ENCODE data around the gene CRTC3.
"Not testable (repeated sequence)": the region's sequence is repeated elsewhere in the genome, so short reads cannot be mapped to it uniquely, and the experiment has no call there.

Gene CRTC3

DNA sequence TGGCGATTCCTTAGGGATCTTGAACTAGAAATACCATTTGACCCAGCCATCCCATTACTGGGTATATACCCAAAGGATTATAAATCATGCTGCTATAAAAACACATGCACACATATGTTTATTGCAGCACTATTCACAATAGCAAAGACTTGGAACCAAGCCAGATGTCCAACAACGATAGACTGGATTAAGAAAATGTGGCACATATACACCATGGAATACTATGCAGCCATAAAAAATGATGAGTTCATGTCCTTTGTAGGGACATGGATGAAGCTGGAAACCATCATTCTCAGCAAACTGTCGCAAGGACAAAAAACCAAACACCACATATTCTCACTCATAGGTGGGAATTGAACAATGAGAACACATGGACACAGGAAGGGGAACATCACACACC is 107.3 kb downstream of the CRTC3 start:
- H3K79me2 ChIP-seq (ENCODE audit: control insufficient read depth, insufficient read depth, low read length, poor library complexity); DNase-seq; H2AFZ ChIP-seq (ENCODE audit: insufficient read depth, low read length, poor library complexity); H4K12ac ChIP-seq (ENCODE audit: low read depth, low read length); H3K4me2 ChIP-seq (ENCODE audit: low read length); H2BK120ac ChIP-seq (ENCODE audit: insufficient read depth, low read length, poor library complexity); H3K14ac ChIP-seq (ENCODE audit: low read length); H3K79me1 ChIP-seq (ENCODE audit: low read length); H3K4ac ChIP-seq (ENCODE audit: low read depth, low read length); H3K23ac ChIP-seq (ENCODE audit: low read length); H3K4me3 ChIP-seq (ENCODE audit: low read depth, low read length); H2AK5ac ChIP-seq (ENCODE audit: low read length); H3K27ac ChIP-seq (ENCODE audit: low read depth, low read length); H3K4me1 ChIP-seq (ENCODE audit: control insufficient read depth in 1 of 2, insufficient read depth in 2 of 2, low read length in 2 of 2); H3K27me3 ChIP-seq (ENCODE audit: insufficient read depth, low read length); H4K8ac ChIP-seq (ENCODE audit: low read depth, low read length); H2BK5ac ChIP-seq (ENCODE audit: low read depth, low read length, poor library complexity); H3K18ac ChIP-seq (ENCODE audit: low read length); H4K91ac ChIP-seq (ENCODE audit: low read depth, low read length); H2BK12ac ChIP-seq (ENCODE audit: low read length); H3K9ac ChIP-seq (ENCODE audit: low read length); H3K9me3 ChIP-seq (ENCODE audit: insufficient read depth, low read depth, low read length): not testable (repeated sequence)
- peaks cover 38 to 46% of the 10 kb centered on the region in 2 experiments for H3K36me3 ChIP-seq (ENCODE audit: control insufficient read depth in 1 of 2, insufficient read depth in 2 of 2, low read length in 2 of 2)
- no CpG with 5 or more reads among the region's 3 CpGs for WGBS (ENCODE audit: extremely low coverage, insufficient coverage, insufficient read length)

DNA sequence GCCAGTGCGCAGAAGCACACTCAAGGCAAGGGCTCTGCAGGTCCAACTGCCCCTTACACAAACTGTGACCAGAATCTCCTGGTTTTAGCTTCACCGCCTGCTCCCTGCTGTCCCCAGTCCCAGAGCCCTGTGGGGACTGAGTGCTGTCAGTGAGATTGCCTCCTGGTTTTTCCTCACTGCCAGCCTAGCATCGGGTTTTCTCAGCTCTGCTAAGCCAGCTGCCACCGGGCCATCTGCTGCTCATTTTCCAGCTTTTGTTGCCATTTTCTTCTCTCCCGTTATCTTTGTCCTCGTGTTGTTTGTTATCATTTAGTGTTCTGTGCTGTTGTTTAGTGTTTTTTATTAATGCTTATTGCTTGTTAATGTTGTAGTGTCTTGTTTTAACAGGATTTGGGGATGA is 108.0 kb downstream of the CRTC3 start:
- no peak overlapping the region for H4K8ac ChIP-seq (ENCODE audit: low read depth, low read length)
- H3K23ac ChIP-seq (ENCODE audit: low read length) = no peak overlapping the region
- no peak overlapping the region for H3K9ac ChIP-seq (ENCODE audit: low read length)
- no peaks in the 10 kb centered on the region for H3K9me3 ChIP-seq (ENCODE audit: insufficient read depth, low read depth, low read length)
- H4K12ac ChIP-seq (ENCODE audit: low read depth, low read length) = peak overlapping the region; percentile 47
- no peak overlapping the region for H2AFZ ChIP-seq (ENCODE audit: insufficient read depth, low read length, poor library complexity)
- no peak overlapping the region for H4K91ac ChIP-seq (ENCODE audit: low read depth, low read length)
- no peak overlapping the region for H3K18ac ChIP-seq (ENCODE audit: low read length)
- H3K27me3 ChIP-seq (ENCODE audit: insufficient read depth, low read length) = no peaks in the 10 kb centered on the region
- no peak for DNase-seq
- no peak overlapping the region for H2BK120ac ChIP-seq (ENCODE audit: insufficient read depth, low read length, poor library complexity)
- H3K79me2 ChIP-seq (ENCODE audit: control insufficient read depth, insufficient read depth, low read length, poor library complexity) = no peaks in the 10 kb centered on the region
- no peak overlapping the region for H3K14ac ChIP-seq (ENCODE audit: low read length)
- H3K4me2 ChIP-seq (ENCODE audit: low read length) = no peak overlapping the region
- WGBS (ENCODE audit: extremely low coverage, insufficient coverage, insufficient read length) = no CpG with 5 or more reads among the region's 6 CpGs
- H2BK12ac ChIP-seq (ENCODE audit: low read length) = no peak overlapping the region
- peaks cover 0 to under 1% of the 10 kb centered on the region in 2 experiments for H3K4me1 ChIP-seq (ENCODE audit: control insufficient read depth in 1 of 2, insufficient read depth in 2 of 2, low read length in 2 of 2)
- H3K4me3 ChIP-seq (ENCODE audit: low read depth, low read length) = peak overlapping the region; percentile 14
- H2BK5ac ChIP-seq (ENCODE audit: low read depth, low read length, poor library complexity) = no peak overlapping the region
- no peak overlapping the region for H3K4ac ChIP-seq (ENCODE audit: low read depth, low read length)
- no peak overlapping the region for H2AK5ac ChIP-seq (ENCODE audit: low read length)
- no peak overlapping the region for H3K27ac ChIP-seq (ENCODE audit: low read depth, low read length)
- peaks cover 4% of the 10 kb centered on the region for H3K79me1 ChIP-seq (ENCODE audit: low read length)
- H3K36me3 ChIP-seq (ENCODE audit: control insufficient read depth in 1 of 2, insufficient read depth in 2 of 2, low read length in 2 of 2) = peaks cover 42 to 49% of the 10 kb centered on the region in 2 experiments

DNA sequence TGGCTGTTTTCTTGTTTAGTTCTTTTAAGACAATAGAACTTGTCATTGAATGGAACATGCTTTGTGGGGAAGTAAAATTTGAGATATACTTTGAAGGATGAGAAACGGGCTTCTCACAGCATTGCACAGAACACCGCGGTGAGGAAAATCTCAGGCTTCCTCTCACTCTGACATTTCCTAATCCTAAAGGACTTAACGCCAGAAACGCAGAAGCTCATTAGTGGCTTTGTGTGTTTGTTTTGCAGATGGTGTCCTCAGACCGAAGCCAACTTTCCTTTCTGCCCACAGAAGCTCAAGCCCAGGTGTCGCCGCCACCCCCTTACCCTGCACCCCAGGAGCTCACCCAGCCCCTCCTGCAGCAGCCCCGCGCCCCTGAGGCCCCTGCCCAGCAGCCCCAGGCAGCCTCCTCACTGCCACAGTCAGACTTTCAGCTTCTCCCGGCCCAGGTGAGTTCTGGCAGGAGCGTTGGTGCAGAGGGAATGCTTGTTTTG is 108.5 kb downstream of the CRTC3 start:
- Histone ChIP-seq H2BK12ac (ENCODE audit: low read length) (no peak overlapping the region), H3K9ac (ENCODE audit: low read length) (no peak overlapping the region), H2AFZ (ENCODE audit: insufficient read depth, low read length, poor library complexity) (no peak overlapping the region), H3K27ac (ENCODE audit: low read depth, low read length) (no peak overlapping the region), H2BK5ac (ENCODE audit: low read depth, low read length, poor library complexity) (no peak overlapping the region), H3K79me1 (ENCODE audit: low read length) (peaks cover 6% of the 10 kb centered on the region), H2AK5ac (ENCODE audit: low read length) (no peak overlapping the region), H4K12ac (ENCODE audit: low read depth, low read length) (no peak overlapping the region), H3K23ac (ENCODE audit: low read length) (no peak overlapping the region), H3K18ac (ENCODE audit: low read length) (no peak overlapping the region), H3K4me1 (ENCODE audit: control insufficient read depth in 1 of 2, insufficient read depth in 2 of 2, low read length in 2 of 2) (peaks cover 0 to 4% of the 10 kb centered on the region in 2 experiments), H3K27me3 (ENCODE audit: insufficient read depth, low read length) (no peaks in the 10 kb centered on the region), H3K79me2 (ENCODE audit: control insufficient read depth, insufficient read depth, low read length, poor library complexity) (no peaks in the 10 kb centered on the region), H3K14ac (ENCODE audit: low read length) (no peak overlapping the region), H3K4ac (ENCODE audit: low read depth, low read length) (no peak overlapping the region), H3K4me3 (ENCODE audit: low read depth, low read length) (no peak overlapping the region), H2BK120ac (ENCODE audit: insufficient read depth, low read length, poor library complexity) (no peak overlapping the region), H3K36me3 (ENCODE audit: control insufficient read depth in 1 of 2, insufficient read depth in 2 of 2, low read length in 2 of 2) (peaks cover 47 to 52% of the 10 kb centered on the region in 2 experiments), H4K91ac (ENCODE audit: low read depth, low read length) (no peak overlapping the region), H3K9me3 (ENCODE audit: insufficient read depth, low read depth, low read length) (peaks cover 3% of the 10 kb centered on the region), H3K4me2 (ENCODE audit: low read length) (no peak overlapping the region), H4K8ac (ENCODE audit: low read depth, low read length) (no peak overlapping the region)
- DNase-seq = no peak
- no CpG with 5 or more reads among the region's 12 CpGs for WGBS (ENCODE audit: extremely low coverage, insufficient coverage, insufficient read length)

DNA sequence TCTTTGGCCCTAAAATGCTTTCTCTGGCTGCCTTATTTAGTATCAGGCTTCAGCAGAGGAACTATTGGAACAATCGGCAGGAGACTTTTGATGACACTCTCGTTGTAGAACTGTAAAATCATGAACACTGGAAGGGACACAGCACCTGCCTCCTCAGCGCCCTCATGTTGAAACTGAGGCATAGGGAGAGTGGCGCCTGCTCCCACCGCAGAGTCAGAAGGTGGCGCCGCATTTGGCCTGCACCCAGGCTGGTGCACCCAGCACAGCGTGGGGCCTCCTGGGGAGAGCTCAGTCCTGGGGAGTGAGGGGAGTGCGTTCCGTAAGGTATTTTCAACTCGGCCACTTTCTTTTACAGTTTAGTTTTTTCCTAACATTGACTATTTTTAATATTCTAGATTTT is 109.2 kb downstream of the CRTC3 start:
- Histone ChIP-seq H3K4me1 (ENCODE audit: control insufficient read depth in 1 of 2, insufficient read depth in 2 of 2, low read length in 2 of 2) (peaks cover 0 to 4% of the 10 kb centered on the region in 2 experiments), H3K4me3 (ENCODE audit: low read depth, low read length) (no peak overlapping the region), H3K9me3 (ENCODE audit: insufficient read depth, low read depth, low read length) (peaks cover 3% of the 10 kb centered on the region), H3K23ac (ENCODE audit: low read length) (no peak overlapping the region), H2BK5ac (ENCODE audit: low read depth, low read length, poor library complexity) (no peak overlapping the region), H4K8ac (ENCODE audit: low read depth, low read length) (no peak overlapping the region), H2BK12ac (ENCODE audit: low read length) (no peak overlapping the region), H2BK120ac (ENCODE audit: insufficient read depth, low read length, poor library complexity) (no peak overlapping the region), H3K4me2 (ENCODE audit: low read length) (no peak overlapping the region), H3K14ac (ENCODE audit: low read length) (no peak overlapping the region), H3K36me3 (ENCODE audit: control insufficient read depth in 1 of 2, insufficient read depth in 2 of 2, low read length in 2 of 2) (peaks cover 52 to 56% of the 10 kb centered on the region in 2 experiments), H3K9ac (ENCODE audit: low read length) (no peak overlapping the region), H3K79me2 (ENCODE audit: control insufficient read depth, insufficient read depth, low read length, poor library complexity) (no peaks in the 10 kb centered on the region), H3K27ac (ENCODE audit: low read depth, low read length) (no peak overlapping the region), H3K27me3 (ENCODE audit: insufficient read depth, low read length) (no peaks in the 10 kb centered on the region), H2AK5ac (ENCODE audit: low read length) (no peak overlapping the region), H2AFZ (ENCODE audit: insufficient read depth, low read length, poor library complexity) (no peak overlapping the region), H4K12ac (ENCODE audit: low read depth, low read length) (no peak overlapping the region), H3K79me1 (ENCODE audit: low read length) (peaks cover 6% of the 10 kb centered on the region), H4K91ac (ENCODE audit: low read depth, low read length) (no peak overlapping the region), H3K4ac (ENCODE audit: low read depth, low read length) (no peak overlapping the region), H3K18ac (ENCODE audit: low read length) (no peak overlapping the region)
- no CpG with 5 or more reads among the region's 11 CpGs for WGBS (ENCODE audit: extremely low coverage, insufficient coverage, insufficient read length)
- no peak for DNase-seq
